ENCODE measurements around the gene SPATS2L. TPM values are rescaled to one million over a fixed set of nuclear protein-coding genes. Genes with fewer than 3 reads are reported as not detected.

Gene SPATS2L
- total RNA-seq, 1 donor from 2014 or later, result 43.8 TPM

GRCh38 chr2:200471324-200471848 lies 164.9 kb downstream of the SPATS2L start:
- peak; percentile 14 for DNase-seq

DNA sequence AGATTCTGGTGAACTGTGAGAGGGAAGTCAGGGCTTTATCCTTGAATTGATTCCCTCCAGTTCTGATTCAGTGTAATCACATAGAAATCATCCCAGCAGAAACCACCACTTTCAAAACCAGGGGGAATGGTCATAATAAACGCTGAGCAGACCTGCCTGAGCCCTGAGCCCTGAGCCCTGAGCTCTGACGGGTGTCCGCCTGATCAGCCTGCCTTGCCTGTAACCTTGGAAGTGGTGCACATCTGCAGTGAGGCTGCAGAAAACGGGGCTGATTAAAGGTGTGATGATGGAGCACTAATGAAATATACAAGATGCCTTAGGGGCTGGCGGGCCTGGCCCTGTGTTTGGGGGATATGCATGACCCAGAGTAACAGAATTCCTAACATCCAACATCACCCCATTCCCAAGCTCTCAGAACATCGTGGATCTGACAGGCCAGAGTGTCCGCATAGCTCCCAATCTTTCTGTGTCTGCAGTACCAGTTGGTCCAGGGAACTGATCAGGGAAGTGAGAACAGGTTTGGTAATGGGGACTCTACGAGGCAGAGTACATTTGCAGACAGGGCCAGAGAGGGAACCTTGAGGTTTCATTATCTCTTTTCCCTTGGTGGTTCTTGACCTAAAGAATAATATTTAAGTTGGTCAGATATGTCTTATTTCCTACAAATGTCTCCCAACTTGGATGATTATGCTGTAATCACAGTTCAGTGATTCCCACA lies 165.6 kb downstream of the SPATS2L start:
- DNase-seq, result no peak

DNA sequence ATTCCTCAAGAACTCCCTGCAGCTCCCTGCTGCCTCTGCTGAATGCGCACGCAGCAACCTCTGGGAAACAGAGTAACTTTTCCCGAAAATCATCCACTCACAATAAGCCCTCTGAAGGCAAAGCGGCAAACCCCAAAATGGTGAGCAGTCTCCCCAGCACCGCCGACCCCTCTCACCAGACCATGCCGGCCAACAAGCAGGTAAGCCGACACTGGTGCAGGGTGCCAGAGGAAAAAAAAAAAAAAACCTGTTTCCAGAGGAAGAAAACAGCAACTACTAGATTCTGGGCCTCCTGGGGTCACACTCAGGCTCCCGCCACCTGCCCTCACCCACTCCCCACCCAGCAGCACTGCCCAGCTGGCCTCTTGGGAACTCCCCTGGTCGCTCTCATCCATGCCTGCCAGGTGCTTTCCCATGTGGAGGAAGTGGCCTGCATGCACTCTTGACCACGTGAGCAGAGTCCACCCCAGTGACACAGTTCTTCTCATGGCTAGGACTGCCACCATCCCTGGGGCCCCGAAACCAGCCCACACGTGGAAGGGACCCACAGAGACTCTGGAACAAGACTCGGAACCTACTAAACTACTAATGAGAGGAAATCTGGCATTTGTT lies 166.5 kb downstream of the SPATS2L start:
- no peak for DNase-seq

- DNase-seq, result no peak
These were observed 169.3 kb downstream of the SPATS2L start for GRCh38 chr2:200475795-200476194.

GRCh38 chr2:200476836-200477235 lies 170.3 kb downstream of the SPATS2L start:
- DNase-seq, result no peak

DNA sequence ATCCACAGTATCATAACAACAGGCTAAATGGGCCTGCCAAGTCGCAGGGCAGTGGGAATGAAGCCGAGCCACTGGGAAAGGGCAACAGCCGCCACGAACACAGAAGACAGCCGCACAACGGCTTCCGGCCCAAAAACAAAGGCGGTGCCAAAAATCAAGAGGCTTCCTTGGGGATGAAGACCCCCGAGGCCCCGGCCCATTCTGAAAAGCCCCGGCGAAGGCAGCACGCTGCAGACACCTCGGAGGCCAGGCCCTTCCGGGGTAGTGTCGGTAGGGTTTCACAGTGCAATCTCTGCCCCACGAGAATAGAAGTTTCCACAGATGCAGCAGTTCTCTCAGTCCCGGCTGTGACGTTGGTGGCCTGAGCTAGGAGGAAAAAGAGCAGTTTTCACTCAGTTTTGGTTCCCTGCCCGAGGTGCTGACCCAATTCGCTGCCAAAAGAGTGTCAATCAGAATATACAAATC lies 171.2 kb downstream of the SPATS2L start:
- DNase-seq, result peak; percentile 43

- DNase-seq, result no peak
These were observed 173.3 kb downstream of the SPATS2L start for GRCh38 chr2:200479692-200480265.

DNA sequence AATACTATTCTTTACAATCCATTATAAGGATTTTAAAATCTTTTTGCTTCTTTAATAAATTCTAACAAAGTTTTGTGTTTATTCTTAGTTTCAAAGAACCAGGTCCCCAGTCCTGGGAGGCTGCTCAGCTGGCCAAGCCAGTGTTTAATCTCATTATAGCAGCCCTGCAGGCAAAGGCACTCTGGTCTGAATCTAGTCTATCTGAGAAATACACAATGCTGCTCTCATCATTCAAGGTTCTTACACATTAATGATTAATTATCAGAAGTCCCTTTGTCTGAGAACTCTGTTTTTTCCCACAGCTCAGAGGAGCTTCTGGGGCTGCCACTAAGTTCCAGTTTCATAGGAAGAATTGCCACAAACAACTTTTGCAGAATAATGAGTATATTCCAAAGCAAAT lies 175.7 kb downstream of the SPATS2L start:
- DNase-seq, result no peak

GRCh38 chr2:200483729-200484198 lies 177.3 kb downstream of the SPATS2L start:
- no peak for DNase-seq

- DNase-seq, result no peak
These were observed 178.4 kb downstream of the SPATS2L start for GRCh38 chr2:200484934-200485333.

DNA sequence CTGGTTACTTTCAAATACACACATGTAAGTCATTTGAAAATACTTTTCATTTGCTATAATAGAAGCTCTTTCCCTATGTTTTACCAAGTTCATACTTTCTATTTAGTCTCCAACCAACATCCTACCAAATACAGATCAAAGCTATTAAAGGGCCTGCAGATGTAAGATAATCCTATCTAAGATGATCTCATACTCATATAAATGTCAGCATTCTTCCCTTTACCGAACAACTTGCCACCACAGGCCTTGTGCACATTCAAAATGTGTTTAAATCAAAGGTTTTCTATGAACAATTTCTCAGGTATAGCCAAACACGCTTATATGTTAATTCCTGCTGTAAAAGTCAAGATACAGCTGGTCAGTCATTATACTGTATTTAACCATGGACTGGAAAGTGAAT lies 180.0 kb downstream of the SPATS2L start:
- DNase-seq, result no peak

DNA sequence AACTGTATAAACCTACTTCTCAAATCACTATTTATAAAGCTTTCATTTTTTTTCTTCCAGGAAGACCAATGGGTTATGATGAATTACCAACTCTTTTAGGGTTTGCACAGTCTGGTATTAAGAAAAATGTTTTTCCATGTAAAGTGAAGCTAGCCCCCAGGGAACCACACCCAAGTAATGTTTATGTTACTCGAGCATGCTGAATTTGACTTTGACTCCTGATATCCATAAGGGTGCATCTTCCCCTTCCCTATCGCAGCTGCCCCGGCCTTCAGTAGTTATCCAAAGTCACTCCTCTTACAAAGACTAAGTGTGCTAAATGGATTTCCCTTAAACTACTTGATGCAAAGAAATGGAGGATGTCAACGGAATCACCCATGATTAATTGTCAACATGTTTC lies 181.7 kb downstream of the SPATS2L start:
- DNase-seq, result no peak

DNA sequence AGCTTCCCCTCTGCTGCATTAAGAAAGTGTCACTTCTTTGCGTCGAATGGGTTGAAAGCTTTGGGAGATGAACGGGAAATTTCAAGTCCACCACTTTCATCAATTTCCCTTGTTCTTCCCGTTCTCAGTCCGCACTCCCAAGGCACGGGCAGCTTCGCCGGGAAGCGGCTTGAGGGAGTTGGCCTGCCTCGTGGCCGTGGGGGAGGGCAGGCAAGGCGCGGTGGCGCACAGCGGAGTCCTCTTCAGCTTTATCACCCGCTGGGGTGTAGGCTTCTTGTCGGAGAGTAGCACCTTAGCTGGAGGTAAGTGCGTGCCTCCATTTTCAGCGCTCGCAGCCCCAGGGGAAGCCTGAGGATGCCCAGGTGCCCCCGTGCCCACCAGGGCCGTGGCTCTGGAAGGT lies 183.5 kb downstream of the SPATS2L start:
- DNase-seq, result no peak

- DNase-seq, result no peak
These were observed 186.2 kb downstream of the SPATS2L start for GRCh38 chr2:200492656-200493055.

DNA sequence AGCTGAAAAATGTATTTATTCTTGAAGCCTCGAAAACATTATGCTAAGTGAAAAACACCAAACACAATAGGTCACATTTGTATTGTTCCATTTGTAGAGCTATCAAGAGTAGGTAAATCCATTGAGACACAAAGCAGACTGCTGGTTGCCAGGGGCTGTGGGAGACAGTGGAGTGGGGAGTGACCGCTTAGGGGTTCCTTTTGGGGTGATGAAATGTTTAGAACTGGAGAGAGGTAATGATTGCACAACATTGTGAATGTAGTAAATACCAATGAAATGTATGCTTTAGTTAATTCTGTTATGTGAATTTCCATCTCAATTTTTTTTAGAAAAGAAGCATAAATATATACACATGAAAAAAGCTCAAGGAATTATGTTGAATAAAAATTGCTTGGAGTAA lies 187.6 kb downstream of the SPATS2L start:
- DNase-seq, result no peak

GRCh38 chr2:200496696-200497095 lies 190.2 kb downstream of the SPATS2L start:
- no peak for DNase-seq

- DNase-seq, result no peak
These were observed 192.1 kb downstream of the SPATS2L start for GRCh38 chr2:200498402-200499162.

DNA sequence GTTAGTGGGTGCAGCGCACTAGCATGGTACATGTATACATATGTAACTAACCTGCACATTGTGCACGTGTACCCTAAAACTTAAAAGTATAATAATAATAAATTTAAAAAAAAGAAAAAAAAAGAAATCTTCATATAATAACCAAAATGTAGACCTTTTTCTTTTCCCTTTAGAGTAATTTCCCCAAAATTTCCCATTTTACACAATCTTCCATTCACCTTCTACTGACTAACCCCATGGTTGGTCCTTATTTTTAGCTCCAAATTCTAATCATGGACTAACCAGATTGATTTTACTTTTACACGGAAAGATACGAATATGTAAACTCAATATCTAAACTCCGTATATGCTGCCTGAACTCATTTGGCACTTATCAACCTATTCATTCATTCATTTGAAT lies 195.7 kb downstream of the SPATS2L start:
- DNase-seq, result no peak

- no peak for DNase-seq
These were observed 200.2 kb downstream of the SPATS2L start for GRCh38 chr2:200506679-200507078.

- no peak for DNase-seq
These were observed 200.7 kb downstream of the SPATS2L start for GRCh38 chr2:200507179-200507578.

- no peak for DNase-seq
These were observed 202.7 kb downstream of the SPATS2L start for GRCh38 chr2:200509235-200509611.

- peak; percentile 87 for DNase-seq
These were observed 203.3 kb downstream of the SPATS2L start, which contains the start of gene KCTD18 for GRCh38 chr2:200509612-200510433. TSS of gene KCTD18 (minus strand) at chr2:200510068. CDS start at chr2:200507016, 3,052 bp downstream.

All from occipital lobe (tissue), 2 donors.